K562 (cell line): ENCODE results near the gene CHSY1. TPM values are rescaled to one million over a fixed set of nuclear protein-coding genes. Genes with fewer than 3 reads are reported as not detected.

Experiments
- ATAC-seq: fragments of 200-7000 bp; cut with Tn5 transposase; 3 replicates; pipeline ENCODE4 v1.9.1; 2020; ENCODE audit warnings: moderate library complexity
- BruUV-seq: library from RNA; stranded (reverse); fragments of 400-500 nt; replicated peaks from 2 replicates; lab custom pipeline; 2021; lab: Mats Ljungman, UMichigan
- CTCF ChIA-PET: fragments of 300-600 bp; formaldehyde crosslinking; extraction: SDS; loops from one replicate; lab custom pipeline; 2021; ENCODE audit warnings: low intra/inter-chr PET ratio; lab: Yijun Ruan, JAX
- POLR2A ChIA-PET: fragments of 300-600, 350-650 bp; sonication (Branson Sonifier 250); formaldehyde crosslinking; extraction: SDS; loops from one replicate; lab custom pipeline; 2021; ENCODE audit warnings: antibody characterized with exemption, inconsistent platforms; lab: Yijun Ruan, JAX
- DNase-seq, 4 experiments: peaks; one replicate each; pipeline versions ENCODE4 v3.0.0 to v3.0.0-alpha.2; 2011 to 2018; ENCODE audit warnings: low spot score in 3 of 4, mixed read lengths in 3 of 4; ENCODE audit errors: extremely low read depth in 1 of 4
- FAIRE-seq: peaks from 2 replicates; lab custom pipeline; 2011; peaks lifted over from hg19 to GRCh38; lab: Jason Lieb, UNC
- H2AFZ ChIP-seq: 2 replicates; pipeline ENCODE4 v1.6.0; 2011; ENCODE audit warnings: low read depth, low read length, control low read depth, inconsistent platforms
- H3K27ac ChIP-seq: fragments of 200-600 bp; 3 replicates; pipeline ENCODE4 v1.8.0; 2011; ENCODE audit warnings: low read depth, mild to moderate bottlenecking, control low read depth, inconsistent platforms, low read length, moderate library complexity, mixed read lengths; ENCODE audit errors: extremely low read depth
- H3K27me3 ChIP-seq, 2 experiments: fragments of 300-600 bp in 1 of 2; 2 replicates in 1 of 2; 3 replicates in 1 of 2; pipeline versions ENCODE4 v1.6.0 to v1.8.0; 2011; ENCODE audit warnings: inconsistent platforms in 2 of 2, low read length in 2 of 2, mild to moderate bottlenecking in 1 of 2, mixed read lengths in 1 of 2, moderate library complexity in 1 of 2; ENCODE audit not compliant: control insufficient read depth in 2 of 2, insufficient read depth in 2 of 2
- H3K36me3 ChIP-seq: fragments of 300-600 bp; 3 replicates; pipeline ENCODE4 v1.8.0; 2011; ENCODE audit warnings: mild to moderate bottlenecking, low read length, inconsistent platforms; ENCODE audit not compliant: control insufficient read depth, insufficient read depth
- H3K4me1 ChIP-seq, 2 experiments: fragments of 200-600 bp in 1 of 2; replicated peaks in 1 of 2; 2 replicates in 1 of 2; 3 replicates in 1 of 2; pipeline versions ENCODE4 v1.5.1 to v1.8.0; 2011; ENCODE audit warnings: inconsistent platforms in 2 of 2, low read length in 2 of 2, mild to moderate bottlenecking in 1 of 2, mixed read lengths in 1 of 2, moderate library complexity in 1 of 2; ENCODE audit not compliant: control insufficient read depth in 2 of 2, insufficient read depth in 2 of 2
- H3K4me2 ChIP-seq: 2 replicates; pipeline ENCODE4 v1.6.1; 2011; ENCODE audit warnings: low read length, control low read depth, inconsistent platforms, mixed read lengths; ENCODE audit not compliant: insufficient read depth
- H3K4me3 ChIP-seq: fragments of 200-600 bp; sonication (generic), shearing (Covaris generic); 2 replicates; pipeline ENCODE4 v1.5.1; 2016; ENCODE audit warnings: control low read depth, inconsistent platforms
- H3K79me2 ChIP-seq: fragments of 200-600 bp; 3 replicates; pipeline ENCODE4 v1.8.0; 2011; ENCODE audit warnings: low read length, inconsistent platforms; ENCODE audit not compliant: control insufficient read depth, insufficient read depth
- H3K9ac ChIP-seq, 2 experiments: 2 replicates each; pipeline versions ENCODE4 v1.6.0 to v1.6.1; 2011; ENCODE audit warnings: low read depth in 2 of 2, low read length in 2 of 2, control low read depth in 1 of 2, inconsistent platforms in 1 of 2, mild to moderate bottlenecking in 1 of 2, mixed read lengths in 1 of 2; ENCODE audit not compliant: insufficient read depth in 1 of 2
- H3K9me1 ChIP-seq: one replicate; pipeline ENCODE4 v1.6.0; 2011; ENCODE audit warnings: inconsistent platforms, mild to moderate bottlenecking, low read length, moderate library complexity; ENCODE audit not compliant: control insufficient read depth, insufficient read depth
- H3K9me3 ChIP-seq: replicated peaks from 2 replicates; pipeline ENCODE4 v1.5.1; 2011; ENCODE audit warnings: low read depth, low read length, inconsistent platforms; ENCODE audit not compliant: control insufficient read depth, insufficient read depth
- H4K20me1 ChIP-seq: replicated peaks from 2 replicates; pipeline ENCODE4 v1.6.1; 2011; ENCODE audit warnings: low read length, inconsistent platforms, mixed read lengths; ENCODE audit not compliant: control insufficient read depth, insufficient read depth
- CUX1 ChIP-seq: fragments of 200-800 bp; sonication (Bioruptor generic); IDR thresholded peaks from 2 replicates; pipeline ENCODE4 v1.6.1; 2016; ENCODE audit warnings: missing genetic modification characterization, missing compliant biosample characterization
- ETS1 ChIP-seq: conservative IDR thresholded peaks from 2 replicates; pipeline ENCODE4 v1.6.1; 2011; ENCODE audit warnings: low read depth, mild to moderate bottlenecking, low read length; ENCODE audit not compliant: control insufficient read depth
- MYNN ChIP-seq, 2 experiments: sonication (generic); formaldehyde crosslinking in 1 of 2; IDR thresholded peaks; 2 replicates each; pipeline versions ENCODE4 v1.5.0 to v1.6.1; 2016 to 2020; ENCODE audit warnings: antibody characterized with exemption in 1 of 2, missing genetic modification reagents in 1 of 2
- POLR2B ChIP-seq: fragments of 450-650 bp; IDR thresholded peaks from 2 replicates; pipeline ENCODE4 v1.6.1; 2018; ENCODE audit warnings: low read depth; ENCODE audit not compliant: partially characterized antibody
- RAD21 ChIP-seq, 2 experiments: fragments of 250-450 bp in 1 of 2; fragments of 450-650 bp in 1 of 2; sonication (Bioruptor Pico) in 1 of 2; formaldehyde crosslinking in 1 of 2; IDR thresholded peaks in 1 of 2; conservative IDR thresholded peaks in 1 of 2; 2 replicates each; pipeline versions ENCODE4 v1.4.0 to v1.8.0; 2020 to 2022; ENCODE audit warnings: mild to moderate bottlenecking in 2 of 2, moderate library complexity in 1 of 2
- U2AF1 ChIP-seq: fragments of 200-400 bp; formaldehyde crosslinking; optimal IDR thresholded peaks from 2 replicates; pipeline ENCODE3; 2017; ENCODE audit warnings: mild to moderate bottlenecking, low read depth, low read length, moderate library complexity
- WGBS: fragments of 100-300 bp; shearing (Covaris generic); methylation state at CpG from one replicate; pipeline ENCODE4 v1.1.6; 2016; ENCODE audit warnings: low coverage, mixed read lengths; ENCODE audit not compliant: insufficient coverage; ENCODE audit errors: missing lambda C conversion rate; 5-methylcytosine and 5-hydroxymethylcytosine counted together
- in situ Hi-C: fragments of 300-500 bp; cut with MboI; formaldehyde crosslinking; loops from 4 replicates; pipeline ENCODE4 v1.15.0; 2018; ENCODE audit warnings: inconsistent platforms, mixed read lengths
- intact Hi-C: fragments of 100-400 bp; cut with micrococcal nuclease; formaldehyde crosslinking; loops from 2 replicates; pipeline ENCODE4 v1.14.2; 2022
- polyA plus RNA-seq, 8 experiments: library from polyadenylated mRNA; depleted of rRNA in 4 of 8; stranded (reverse) in 5 of 8; unstranded in 3 of 8; fragments of >200 nt; fragmentation: Nextera tagmentation in 2 of 8; fragmentation: Illumina TruSeq in 1 of 8; extraction: Ambion mirVana in 2 of 8; extraction: Trizol in 1 of 8; gene quantifications; 2 replicates each; pipeline versions ENCODE4 v1.2.1 to v1.2.3, GENCODE V29; 2011 to 2014; ENCODE audit warnings: inconsistent platforms in 1 of 8, missing spikeins in 1 of 8
- total RNA-seq, 7 experiments: library from RNA; depleted of rRNA in 6 of 7; stranded (reverse); fragments of >200 nt in 6 of 7; fragmentation: Illumina TruSeq in 2 of 7; extraction: Trizol in 2 of 7; gene quantifications; 2 replicates each; pipeline versions ENCODE4 v1.2.1 to v1.2.3, GENCODE V29; 2011 to 2021; ENCODE audit warnings: low replicate concordance in 1 of 7

CHSY1 gene
- total and polyA plus RNA-seq, 9 of the 15 experiments (the other 6 are each of a cell fraction or from before 2014, with no cell fraction given): 7.0 to 16.4 (median 13.4) TPM

- in situ Hi-C loops: loop anchor here (25.0 kb wide), 2 partner anchors 355 to 630 kb away; partner anchors contain the start of gene LRRK1
- POLR2A ChIA-PET: interaction anchor here (0.6 to 2.9 kb wide), 16 partner anchors 9 to 844 kb away, joined by 3 to 16 read pairs (median 4); no protein-coding TSS in a partner anchor
- no peak for TF ChIP-seq U2AF1
- TF ChIP-seq ETS1: no peak
- TF ChIP-seq CUX1: no peak
- no peak for TF ChIP-seq MYNN (IDR thresholded peaks at IDR 0.05)
- TF ChIP-seq MYNN (CRISPR knock-in tag; IDR thresholded peaks at IDR 0.05): no peak
- peak; percentile 23 for TF ChIP-seq POLR2B
- peak in 1 of 2 experiments; percentile 50; a peak in 2 of 4 replicates for TF ChIP-seq RAD21 (CRISPR knock-in tag; conservative IDR thresholded peaks at IDR 0.05 in 1 of 2, IDR thresholded peaks at IDR 0.05 in 1 of 2)
Measured at GRCh38 chr15:101267320-101268104, 15.7 kb upstream of the CHSY1 start.

More at GRCh38 chr15:101267320-101268104, 15.7 kb upstream of the CHSY1 start:
- intact Hi-C loops: no loop called here
- no peaks in the 10 kb centered on the region for H3K79me2 ChIP-seq
- 0 out of 2 replicates have a peak, but pooled peaks cover 7% of the 10 kb centered on the region for H4K20me1 ChIP-seq
- WGBS: 50% methylated on average over 17 of the region's 18 CpGs
- H3K4me3 ChIP-seq: no peak overlapping the region
- peak in 3 of 4 experiments; percentile 23 to 57 (median 51) for DNase-seq
- peak; percentile 78 for ATAC-seq
- no TSS peak for BruUV-seq
- H3K36me3 ChIP-seq: peaks cover 23% of the 10 kb centered on the region
- no peaks in the 10 kb centered on the region for H3K9me1 ChIP-seq
- H3K9ac ChIP-seq: no peak overlapping the region
- CTCF ChIA-PET: interaction anchor here (0.6 kb wide), 1 partner anchor 1339 kb away, joined by 3 read pairs; no protein-coding TSS in a partner anchor
- no peaks in the 10 kb centered on the region for H3K9me3 ChIP-seq
- no peak overlapping the region for H3K4me2 ChIP-seq
- H3K4me1 ChIP-seq: peaks cover 5 to 8% of the 10 kb centered on the region in 2 experiments
- H3K27ac ChIP-seq: no peak overlapping the region
- H3K27me3 ChIP-seq: peaks cover under 1 to 18% of the 10 kb centered on the region in 2 experiments; a peak in 2 of 5 replicates
- peak; percentile 82 for FAIRE-seq
- H2AFZ ChIP-seq: peak overlapping the region; percentile 70
